GM21529 (cell line): Measurements from ENCODE around the gene RAPGEF6.
A peak's percentile ranks its signal among the peaks of the same experiment; 100 is the strongest.
"Not testable (repeated sequence)": the region's sequence is repeated elsewhere in the genome, so short reads cannot be mapped to it uniquely, and the experiment has no call there.

Experiments used
- ATAC-seq: cut with Tn5 transposase; IDR thresholded peaks from one replicate; pipeline ENCODE4 v1.9.1; 2021; ENCODE audit not compliant: unreplicated experiment

Gene RAPGEF6

DNA sequence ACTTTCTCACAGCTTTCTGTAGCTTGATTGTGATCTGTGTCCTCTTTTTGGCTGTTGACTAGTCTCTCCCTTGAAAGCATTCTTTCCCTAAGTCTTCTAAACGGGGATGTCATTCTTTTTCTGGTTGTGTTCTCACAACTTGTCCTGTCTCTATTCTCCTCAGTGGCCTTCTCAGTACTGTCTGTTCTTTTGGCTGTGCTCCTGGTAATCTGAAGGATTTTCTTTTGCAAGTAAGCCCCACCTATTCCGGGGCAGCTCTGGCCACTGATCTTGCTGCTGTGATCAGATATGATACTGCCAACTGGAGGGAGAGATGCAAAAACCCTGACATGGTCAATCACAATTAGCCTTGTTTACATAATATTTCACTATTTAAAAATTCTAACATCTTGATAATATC is 198.9 kb downstream of the RAPGEF6 start:
- ATAC-seq, result no peak

DNA sequence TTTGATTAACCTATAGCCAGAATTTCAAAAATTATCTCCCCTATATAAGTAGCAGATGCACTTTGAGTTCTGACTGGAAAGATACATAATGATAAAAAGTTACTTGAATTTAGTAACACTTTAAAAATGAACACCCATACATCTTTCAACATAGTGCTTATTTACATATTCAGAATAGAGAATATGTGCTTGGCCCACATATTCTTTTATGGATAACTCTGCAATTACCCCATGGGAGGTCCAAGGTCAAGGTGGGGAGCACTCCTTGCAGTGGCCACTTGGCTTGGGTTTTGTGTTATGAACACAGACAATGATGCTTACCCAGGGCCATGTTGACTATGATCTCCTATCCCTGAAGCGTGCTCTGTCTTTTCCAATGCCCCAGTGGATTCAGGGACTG is 201.9 kb downstream of the RAPGEF6 start:
- no peak for ATAC-seq

DNA sequence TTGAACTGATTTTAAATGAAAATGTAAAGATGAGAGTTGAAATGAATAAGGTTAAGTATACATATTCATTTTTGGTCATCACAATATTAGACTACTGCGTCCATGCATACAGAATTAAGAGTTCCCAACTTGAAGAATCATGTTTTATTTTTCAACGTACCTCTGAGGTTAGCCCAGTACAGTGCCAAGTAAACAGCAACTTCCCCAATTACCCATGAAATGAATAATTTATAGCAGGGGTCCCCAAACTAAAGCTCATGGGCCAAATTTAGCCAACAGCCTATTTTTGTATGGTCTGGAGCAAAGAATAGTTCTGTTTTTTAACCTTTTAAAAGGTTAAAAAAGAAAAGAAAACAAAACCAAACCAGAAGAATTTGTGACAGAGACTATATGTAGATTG is 203.2 kb downstream of the RAPGEF6 start:
- no peak for ATAC-seq

DNA sequence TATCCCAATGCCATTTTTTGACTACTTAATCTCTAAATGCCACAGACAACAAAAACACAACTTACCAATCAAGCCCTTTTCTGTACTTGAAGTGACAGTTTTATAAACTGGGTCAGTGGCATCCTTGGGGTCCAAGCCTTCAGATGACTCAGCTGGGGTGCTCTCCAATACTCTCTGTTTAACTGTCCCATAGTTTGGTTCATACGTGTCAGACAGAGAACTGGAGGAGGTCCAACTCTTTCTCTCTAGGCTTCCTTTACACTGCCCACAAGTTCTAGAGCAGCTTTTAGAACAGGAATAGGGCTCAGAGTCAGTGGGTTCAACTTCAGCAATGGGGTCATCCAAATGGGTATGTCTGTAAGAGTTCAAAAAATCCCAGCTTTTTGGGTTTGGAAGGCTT is 204.2 kb downstream of the RAPGEF6 start:
- ATAC-seq, result no peak

DNA sequence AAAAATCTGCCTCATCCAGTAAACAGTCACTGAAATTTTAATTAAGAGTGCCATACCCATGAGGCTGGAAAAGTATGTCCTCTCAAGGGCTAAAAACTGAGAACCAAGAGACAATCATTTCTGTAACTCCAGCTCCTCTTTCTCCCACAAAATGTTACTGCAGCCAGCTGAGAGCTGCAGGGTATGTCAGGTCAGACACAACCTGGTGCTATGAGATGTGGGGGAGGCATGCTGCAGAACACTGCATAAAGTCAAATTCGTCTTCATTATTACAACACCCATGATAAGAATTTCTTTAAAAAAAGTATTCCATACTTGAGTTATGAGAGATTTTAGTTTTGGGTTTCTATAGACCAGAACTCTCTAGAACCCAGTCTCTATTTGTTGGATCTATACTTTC is 209.0 kb downstream of the RAPGEF6 start:
- ATAC-seq, result no peak

DNA sequence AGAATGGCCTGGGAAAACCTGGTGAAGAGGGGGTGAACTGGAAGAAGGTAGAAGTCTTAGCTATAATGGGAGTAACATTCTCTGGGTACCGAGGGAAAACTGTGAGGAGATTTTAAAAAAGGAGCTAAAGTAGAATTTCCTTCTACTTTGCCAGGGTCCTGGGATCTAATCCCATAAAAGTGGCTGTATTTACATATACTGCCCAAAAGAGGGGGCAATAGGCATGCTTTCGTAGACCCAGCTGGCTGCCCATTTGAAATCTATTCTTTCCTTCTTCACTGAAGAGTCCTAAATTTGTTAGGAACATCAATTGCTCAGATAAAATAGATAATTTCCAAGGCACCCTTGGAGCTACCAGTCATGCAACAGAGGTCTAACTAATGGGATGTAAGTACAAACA is 212.0 kb downstream of the RAPGEF6 start:
- ATAC-seq, result no peak

DNA sequence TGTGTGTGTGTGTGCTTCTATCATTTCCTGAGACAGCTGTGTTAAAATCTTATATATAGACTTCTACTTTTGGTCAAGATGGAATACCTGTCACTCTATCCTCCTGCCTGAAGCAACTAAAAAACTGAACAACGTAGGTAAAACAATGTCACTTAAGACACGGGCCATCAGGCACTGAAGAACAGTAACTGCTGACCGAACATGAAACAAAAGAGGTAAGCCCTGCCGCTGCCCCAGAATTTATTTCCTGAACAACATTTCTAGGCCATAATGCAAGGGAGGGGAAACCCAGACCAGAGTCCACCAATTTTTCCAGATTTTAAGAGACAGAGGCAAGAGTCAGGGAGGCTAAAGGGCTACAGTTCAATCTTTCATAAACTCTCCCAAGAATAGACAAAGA is 215.2 kb downstream of the RAPGEF6 start:
- ATAC-seq, result no peak

DNA sequence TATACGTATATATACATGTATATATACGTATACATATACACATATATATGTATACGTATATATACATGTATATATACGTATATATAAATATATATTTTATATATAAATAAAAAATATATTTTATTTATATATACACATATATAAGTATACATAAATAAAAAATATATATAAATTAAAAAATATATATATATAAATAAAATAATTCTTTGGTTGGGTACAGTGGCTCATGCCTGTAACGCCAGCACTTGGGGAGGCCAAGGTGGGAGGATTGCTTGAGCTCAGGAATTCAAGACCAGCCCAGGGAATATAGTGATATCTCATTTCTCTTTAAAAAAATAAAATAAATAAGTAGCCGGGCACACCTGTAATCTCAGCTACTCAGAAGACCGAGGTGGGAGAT is 216.2 kb downstream of the RAPGEF6 start:
- ATAC-seq, result no peak

DNA sequence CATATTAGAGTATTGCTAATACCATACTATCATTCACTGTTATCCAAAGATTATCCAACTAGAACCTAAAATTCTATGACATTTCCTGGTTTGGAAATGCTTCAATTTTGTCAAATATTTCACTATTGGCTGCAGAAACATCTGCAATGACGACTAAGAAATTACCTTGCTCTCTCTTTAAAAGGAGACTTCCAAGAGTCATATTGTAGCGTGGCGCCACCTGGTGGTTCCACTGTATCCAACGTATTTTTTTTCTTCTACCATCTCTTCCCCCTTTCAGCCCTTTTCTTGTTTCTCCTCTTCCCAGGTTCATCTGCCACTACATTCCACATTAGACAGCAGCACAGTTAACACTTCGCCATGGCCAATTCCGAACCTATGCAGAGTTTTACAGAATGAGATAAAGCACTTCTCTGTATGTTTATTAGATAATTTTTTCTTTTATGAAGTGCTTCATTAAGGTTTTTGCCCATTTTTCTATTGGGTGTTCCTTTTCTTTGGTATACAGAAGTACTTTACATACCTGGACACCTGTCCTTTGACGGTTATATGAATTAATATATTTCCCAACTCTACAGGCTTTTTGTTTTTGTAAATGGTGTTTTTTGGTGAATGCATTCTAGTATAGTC is 217.7 kb downstream of the RAPGEF6 start:
- peak; percentile 34 for ATAC-seq

DNA sequence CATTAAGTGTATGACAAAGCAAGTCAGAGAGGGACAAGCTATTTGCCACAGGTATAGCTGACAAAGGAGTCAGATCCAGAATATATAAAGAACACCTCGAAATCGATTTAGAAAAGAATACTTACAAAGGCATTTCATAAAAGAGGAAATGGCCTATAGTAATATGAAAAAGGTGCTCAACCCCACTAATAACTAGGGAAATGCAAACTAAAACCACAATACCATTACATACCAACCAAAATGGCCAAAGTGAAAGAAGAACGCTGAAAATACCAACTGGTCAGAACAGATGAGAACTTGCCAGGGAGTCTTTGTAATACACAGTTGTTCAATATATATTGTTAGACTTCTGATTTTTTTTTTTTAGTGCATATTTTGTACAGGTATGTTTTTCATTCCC is 218.3 kb downstream of the RAPGEF6 start:
- ATAC-seq, result peak; percentile 71

DNA sequence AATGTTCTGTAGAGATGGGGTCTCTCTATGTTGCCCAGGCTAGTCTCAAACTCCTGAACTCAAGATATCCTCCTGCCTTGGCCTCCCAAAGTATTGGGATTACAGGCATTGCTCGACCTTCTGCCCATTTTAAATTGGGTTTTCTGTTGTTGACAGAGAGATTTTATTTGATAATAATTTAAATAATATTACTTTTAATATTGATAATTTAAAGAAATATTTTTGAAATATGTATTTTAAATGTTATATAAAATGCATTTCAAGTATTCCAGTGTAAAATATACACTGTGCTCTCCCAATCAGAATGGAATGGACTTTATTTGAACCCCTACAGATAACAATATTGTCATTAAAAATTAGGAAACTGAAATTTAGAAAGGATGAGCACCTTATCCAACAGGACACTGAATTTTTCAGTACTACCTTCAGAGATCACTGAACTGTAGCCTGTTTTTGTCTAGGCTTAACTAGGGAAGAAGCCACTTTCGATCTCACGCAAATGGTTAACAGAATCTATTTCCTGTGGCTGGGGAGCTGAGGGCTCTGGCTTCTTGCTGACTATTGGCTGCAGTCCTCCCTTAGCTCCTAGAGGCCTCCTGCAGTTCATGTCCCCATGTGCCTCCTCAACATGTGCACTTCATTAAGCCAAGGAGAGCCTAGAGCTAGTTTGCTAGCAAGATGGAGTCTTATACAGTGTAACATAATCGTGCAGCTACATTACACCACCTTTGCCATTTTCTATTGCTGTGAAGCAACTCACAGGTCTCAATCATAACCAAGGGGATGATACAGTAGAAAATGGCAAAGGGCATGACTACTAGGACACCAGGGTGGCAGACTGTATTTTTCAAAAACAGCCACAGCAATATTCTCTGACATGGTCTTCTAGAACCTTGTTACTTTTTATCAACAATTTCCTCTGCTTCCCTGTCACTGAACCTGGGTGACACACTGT is 221.1 kb downstream of the RAPGEF6 start:
- peak; percentile 82 for ATAC-seq

DNA sequence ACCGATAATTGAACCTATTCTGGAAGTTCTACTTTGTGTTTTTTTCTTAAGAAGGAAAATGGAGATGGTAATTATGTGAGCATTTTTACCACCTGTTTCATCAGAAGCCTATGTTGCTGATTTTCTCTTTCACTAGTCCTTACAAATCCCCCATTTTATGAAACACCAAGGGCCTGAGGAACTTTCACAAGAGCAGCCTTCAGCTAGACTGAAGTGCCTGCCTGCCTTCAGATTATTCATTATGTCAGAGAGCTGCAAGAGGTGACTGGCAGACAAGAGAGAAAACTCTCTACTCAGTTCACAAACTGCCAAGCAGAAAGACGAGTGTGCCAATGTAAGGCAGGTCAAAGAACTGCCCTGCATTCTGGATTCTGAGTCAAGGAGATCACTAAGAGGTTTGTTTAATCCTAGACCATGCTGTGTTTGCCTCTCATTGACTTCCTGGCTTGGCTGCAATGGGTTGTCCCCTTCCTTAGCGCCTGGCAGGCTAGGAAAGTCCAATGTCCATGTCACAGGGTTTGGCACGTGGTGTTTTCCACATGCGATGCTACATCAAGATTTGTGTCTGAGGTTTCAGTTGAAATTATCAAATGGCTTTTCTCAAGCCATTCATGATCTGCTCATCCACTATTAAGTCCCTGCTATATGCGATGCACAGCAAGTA is 227.9 kb downstream of the RAPGEF6 start:
- ATAC-seq, result no peak

DNA sequence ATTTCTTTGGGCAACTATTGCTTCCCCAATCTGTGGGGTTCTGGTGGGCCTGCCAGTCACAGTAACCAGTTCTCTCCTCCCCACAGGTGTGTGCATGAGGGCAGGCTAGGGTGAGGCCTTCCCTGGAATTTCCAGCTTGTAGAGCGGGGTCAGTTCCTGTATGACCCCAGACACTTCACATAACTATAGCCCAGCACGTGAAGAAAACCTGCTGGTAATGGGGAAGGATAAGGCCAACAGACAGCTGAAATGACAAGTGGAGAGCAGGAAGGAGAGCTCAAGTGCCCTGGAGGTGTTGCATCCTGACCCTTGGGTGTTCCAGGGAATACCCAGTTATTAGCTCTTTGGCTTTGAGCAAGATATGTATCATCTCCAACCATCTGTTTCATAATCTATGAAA is 229.0 kb downstream of the RAPGEF6 start:
- no peak for ATAC-seq

DNA sequence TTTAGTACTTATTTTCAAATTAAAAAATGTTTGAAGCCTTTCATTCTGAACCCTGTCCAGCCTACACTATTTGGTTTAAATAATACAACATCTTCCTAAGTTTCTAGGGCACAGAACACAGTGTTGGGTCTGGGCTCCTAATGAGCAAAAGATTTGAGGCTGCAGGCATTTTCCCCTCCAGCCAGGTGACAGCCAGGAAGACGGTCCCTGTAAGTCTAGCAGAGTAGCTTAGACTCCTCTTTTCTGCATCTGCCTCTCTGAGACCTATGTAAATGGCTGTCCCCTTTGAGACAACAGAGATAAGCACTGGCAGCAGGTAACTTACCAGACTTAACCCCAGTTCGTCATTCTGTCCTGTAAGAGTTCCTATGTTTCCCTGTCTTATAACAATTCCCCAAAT is 229.4 kb downstream of the RAPGEF6 start:
- ATAC-seq, result no peak

DNA sequence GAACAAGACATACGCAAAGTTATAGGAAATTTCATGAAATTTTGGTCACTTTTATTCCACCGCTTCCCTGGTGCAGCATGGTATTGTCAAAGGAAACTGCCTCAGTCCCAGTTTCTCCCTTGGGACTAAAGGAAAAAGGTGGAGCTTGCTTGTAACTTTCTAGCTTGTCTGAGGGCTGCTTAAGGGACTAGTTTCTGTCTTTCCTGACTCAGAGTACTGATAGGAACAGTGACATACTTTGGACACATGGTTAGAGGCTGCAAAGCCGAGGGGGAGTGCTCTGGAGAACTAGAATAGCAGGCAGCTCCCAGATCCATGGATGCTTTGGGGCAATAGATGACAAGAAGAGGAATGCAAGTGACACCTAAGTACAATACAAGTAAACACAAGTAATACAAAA is 234.4 kb downstream of the RAPGEF6 start:
- no peak for ATAC-seq

DNA sequence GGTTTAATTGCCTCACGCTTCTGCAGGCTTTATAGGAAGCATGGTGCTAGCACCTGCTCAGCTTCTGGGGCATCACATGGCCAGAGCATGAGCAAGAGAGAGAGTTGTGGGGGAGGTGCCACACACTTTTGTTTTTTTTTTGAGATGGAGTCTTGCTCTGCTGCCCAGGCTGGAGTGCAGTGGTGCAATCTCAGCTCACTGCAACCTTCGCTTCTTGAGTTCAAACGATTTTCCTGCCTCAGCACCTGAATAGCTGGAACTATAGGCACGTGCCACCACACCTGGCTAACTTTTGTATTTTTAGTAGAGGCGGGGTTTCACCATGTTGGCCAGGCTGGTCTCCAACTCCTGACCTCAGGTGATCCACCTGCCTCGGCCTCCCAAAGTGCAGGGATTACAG is 236.0 kb downstream of the RAPGEF6 start:
- ATAC-seq, result not testable (repeated sequence)

DNA sequence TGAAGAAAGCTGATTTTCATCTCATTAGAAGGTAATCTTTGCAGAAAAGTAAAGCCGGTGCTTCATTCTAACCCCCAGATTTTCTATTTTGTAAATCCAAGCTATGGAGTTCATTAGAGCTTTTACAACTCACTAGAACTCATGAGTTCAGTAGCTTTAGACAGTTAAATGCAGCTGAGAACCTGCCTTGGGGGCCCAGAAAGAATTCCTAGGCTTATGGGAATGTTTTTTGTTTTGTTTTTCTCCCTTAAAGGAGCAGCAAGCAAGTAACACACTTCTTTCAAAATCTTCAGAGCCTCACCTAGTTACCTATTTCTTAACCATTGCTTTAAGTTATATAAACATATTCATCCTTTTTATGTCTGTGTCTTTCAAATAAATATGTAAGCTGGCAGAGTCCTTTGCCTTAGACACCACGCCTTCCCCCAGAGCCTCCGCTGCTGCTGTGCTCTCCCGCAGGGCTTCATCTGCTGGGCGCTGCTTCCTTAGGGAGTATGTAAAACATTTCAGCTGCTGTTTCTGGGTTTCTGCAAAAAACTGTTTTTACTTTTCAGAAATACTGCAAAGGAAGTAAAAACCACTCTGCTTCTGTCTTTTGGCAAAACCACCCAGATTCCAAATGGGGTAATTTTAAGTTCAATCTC is 238.3 kb downstream of the RAPGEF6 start:
- no peak for ATAC-seq

DNA sequence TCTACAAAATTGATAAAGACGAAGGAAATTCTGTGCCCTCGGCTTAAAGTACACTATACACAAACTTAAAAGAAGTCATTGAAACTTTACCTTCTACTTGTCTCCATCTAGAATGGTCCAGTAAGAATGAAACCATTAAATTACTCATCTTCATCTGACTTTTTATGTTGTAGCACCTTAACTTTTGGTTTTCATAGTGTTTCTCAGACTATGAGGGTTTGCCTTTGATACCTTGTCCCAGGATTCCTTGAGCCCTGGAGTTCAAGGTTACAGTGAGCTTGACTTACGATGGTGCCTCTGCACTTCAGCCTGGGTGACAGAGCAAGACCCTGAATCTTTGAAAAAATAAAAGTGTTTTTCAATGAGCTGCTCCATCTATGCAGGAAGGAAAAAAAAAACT is 239.0 kb downstream of the RAPGEF6 start:
- peak; percentile 88 for ATAC-seq

DNA sequence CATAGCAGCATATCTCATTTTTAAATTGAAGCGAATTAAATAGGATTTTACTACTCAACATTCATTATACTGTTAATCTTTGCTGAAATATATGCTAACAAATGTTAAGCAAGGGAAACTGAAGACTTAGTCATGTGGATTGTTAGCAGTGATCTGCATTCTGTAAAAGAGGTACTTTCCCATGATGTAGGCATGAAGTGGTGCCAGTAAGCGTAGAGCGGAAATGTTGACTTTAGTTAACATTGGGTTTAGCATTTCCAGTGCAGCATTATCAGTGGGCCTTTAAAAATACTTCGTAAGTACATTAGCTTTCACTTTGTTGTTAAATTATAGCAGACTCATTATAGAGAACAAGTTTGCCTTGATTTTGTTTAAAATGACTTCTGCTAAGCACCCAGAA is 240.9 kb downstream of the RAPGEF6 start:
- ATAC-seq, result peak; percentile 65

DNA sequence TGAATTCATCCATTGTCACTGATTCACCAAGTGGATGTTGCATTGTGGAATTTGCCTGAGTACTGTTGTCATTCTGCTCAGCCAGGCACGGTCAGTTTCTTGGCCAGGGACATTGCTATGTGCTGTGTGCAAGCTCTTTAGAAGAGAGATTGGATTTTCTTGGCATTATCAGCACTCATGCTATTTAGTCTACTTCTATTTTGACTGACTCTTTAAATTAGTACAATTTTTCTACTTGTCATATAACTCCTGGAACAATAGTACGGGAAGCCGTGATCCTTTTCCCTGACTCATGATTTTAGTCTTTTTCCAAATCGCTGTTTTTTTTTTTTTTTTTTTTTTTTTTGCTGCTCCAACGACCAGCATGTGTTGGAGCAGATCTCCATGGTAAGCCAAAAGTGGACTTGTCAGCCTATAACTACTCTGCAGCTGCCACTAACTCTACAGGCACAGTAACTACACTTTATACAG is 241.5 kb downstream of the RAPGEF6 start:
- ATAC-seq, result no peak

DNA sequence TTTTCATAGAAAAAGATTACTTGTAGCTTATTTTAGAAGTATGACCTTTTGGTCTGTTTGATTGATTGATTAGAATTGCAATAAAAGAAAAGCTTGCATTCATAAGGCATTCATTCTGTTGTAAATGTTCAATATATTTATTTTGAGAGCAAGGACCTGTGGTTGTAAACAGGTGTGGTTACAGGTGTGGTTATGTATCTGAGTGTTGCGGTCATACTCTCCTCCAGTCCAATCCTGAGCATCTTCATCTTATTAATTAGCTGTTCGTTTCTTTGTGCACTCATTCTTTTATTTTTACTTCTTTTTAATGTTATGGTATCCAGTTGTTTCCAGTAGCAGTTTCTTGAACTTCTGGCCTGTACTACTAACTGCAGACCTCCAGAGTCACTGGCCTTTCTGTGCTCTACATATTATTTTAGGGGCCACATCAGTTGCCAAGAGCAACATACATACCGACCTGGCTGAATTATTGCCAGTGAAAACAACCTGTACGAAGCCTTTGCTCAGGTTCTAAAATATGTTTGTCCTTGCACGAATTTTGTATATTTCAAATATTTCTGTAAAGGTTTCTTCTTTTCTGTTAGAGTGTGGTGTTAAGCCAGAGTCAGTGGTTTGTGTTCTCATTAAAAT is 242.4 kb downstream of the RAPGEF6 start:
- ATAC-seq, result no peak
